ENCODE results near the gene SCNN1G.

GRCh38 chr16:23152386-23153178 lies 30.0 kb upstream of the SCNN1G start:
- TF ChIP-seq ZFP30 (CRISPR knock-in tag; IDR thresholded peaks at IDR 0.05; ENCODE audit: borderline replicate concordance) (no peak), PREB (CRISPR knock-in tag; IDR thresholded peaks at IDR 0.05) (no peak), ZFP36 (IDR thresholded peaks at IDR 0.05; ENCODE audit: low read depth, low read length, partially characterized antibody) (no peak), NFE2L1 (tag; IDR thresholded peaks at IDR 0.05; ENCODE audit: borderline replicate concordance, low read depth) (no peak), POLR2B (IDR thresholded peaks at IDR 0.05; ENCODE audit: low read depth, partially characterized antibody) (no peak), EGR1 (conservative IDR thresholded peaks at IDR 0.05) (no peak), SRF (CRISPR knock-in tag; IDR thresholded peaks at IDR 0.05) (no peak), CREM (IDR thresholded peaks at IDR 0.05; ENCODE audit: low read depth) (no peak)
